HUDEP-2 (cell line): Measurements from ENCODE around the gene TRIM9.

Source experiments
- DNase-seq, 76 experiments: peaks; one replicate each; lab custom pipeline; 2025; ENCODE audit not compliant: unreplicated experiment in 76 of 76; lab: John Stamatoyannopoulos, UW

The TRIM9 gene

DNA sequence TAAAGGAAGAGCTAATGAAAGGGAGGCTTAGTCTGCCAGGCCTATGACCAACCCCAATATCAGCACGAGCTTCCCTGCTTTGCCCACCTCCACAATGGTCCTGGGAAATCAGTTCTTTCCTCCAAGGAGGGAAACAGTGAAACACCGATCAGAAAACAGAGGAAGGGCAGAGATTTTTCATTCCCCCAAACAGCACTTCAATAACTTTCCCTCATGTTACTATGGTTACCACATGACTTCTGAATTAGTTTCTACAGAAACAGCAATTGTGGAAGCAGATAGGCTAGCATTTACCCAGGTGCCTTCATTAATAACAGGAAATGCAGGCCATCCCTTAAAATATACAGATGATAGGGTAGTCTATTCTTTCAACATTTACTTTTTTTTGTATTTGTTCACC lies 35.9 kb downstream of the TRIM9 start:
- no peak for DNase-seq

DNA sequence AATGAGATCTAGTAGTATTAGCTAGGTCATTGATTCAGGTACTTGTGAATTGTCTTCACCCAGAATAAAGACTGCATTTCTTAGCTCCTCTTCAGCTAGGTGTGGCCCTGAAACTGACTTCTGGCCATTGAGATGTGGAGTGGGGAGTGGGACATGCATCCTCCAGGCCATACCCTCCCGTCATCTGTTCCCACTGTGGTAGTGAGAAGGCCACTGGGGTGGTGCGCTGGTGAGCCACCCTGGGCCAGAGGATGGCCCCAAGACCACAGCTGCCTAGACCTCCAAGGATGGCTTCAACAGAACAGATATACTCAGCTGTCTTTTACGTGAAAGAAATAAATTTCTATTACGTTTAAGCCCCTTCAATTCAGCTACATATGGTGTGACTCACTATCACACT lies 36.5 kb downstream of the TRIM9 start:
- DNase-seq: no peak

DNA sequence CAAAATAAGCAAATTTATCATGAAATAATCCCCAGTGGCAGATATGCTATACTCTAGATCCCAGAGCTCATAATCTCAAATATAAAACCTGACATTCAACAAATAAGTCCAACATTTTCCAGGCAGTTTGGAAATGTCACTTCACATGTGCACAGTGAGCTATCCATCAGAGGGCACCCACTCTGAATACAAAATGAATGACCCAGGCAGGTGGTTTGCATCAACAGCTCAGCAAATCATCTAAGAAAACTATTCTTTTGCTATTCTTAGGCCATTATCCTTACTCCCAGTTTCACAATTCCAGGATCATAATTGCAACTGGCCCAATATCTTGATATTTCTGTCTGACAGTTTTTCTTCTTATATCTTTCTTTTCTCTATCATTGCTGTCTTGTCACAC lies 38.5 kb downstream of the TRIM9 start:
- DNase-seq: no peak

DNA sequence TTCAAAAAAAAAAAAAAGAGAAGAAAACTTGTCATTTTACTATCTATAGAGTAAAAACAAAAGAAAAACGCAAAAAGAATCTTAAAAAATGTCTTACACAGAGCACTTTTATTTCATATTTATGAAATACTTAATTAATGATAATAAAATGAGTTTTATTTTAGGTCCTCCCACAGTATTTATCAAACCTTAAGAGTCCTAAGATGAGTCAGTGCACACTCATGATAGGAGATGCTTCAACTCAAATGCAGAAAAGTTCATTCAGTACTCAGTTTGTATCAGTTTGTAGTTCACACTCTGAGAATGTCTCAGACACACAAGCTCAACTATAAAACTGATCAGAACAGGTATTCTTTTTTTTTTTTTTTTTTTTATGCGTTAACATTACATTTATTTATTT lies 41.7 kb downstream of the TRIM9 start:
- DNase-seq: no peak

DNA sequence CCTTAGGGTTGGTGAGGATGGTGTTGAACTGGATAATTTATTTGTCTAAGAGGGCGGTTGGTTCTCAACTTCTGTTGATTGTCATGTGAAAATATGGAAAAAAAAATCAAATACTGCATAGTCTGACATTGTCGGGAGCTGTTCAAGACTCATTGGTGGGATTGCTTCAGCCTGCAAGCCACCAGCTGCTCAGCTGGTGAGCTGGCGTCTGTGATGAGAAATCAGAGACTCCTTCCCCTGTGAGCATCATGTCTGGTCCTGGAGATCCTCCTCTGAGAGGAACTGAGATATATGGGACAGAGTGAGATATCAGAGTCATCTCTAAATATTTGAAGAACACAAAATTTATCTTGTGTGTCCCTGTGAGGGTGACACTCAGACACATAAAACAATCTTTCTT lies 49.9 kb downstream of the TRIM9 start:
- no peak for DNase-seq

DNA sequence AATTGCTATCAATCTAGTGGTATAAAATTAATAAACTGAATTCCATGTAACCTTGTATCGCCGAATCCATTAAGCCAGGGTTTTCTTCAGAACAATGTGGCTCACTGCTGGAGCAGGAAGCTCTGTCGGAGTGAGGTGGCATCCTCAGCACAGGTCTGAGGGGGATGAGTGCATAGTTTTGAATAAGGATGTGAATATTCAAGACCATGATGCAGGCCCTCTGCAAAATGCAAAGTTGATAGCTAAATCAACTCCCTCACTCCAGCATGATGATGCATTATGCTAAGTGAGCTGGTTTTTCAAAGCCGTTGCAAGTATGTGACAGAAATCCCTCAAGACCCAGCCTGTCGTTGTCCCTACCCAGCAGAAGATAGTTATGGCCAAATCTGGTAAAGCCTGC lies 53.0 kb downstream of the TRIM9 start:
- no peak for DNase-seq

DNA sequence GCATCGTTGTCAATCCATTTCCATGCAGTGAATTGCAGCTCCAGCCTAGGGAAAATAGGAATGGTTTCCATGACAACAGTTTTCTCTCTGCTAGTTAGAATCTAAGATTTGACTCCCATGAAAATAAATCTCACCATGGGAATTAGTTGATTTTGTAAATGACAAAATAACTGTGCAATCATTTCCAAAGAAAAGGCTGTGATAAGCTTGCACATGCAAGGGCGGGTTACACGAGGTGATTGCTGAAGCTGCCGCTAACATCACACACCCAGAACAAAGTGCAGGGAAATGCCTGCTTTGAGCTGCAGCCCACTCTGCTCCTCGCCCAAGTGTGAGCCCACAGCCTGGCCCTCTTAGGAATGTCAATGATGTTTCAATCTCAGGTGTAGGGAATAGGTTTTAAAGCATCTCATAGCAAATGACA lies 53.8 kb downstream of the TRIM9 start:
- DNase-seq: no peak

DNA sequence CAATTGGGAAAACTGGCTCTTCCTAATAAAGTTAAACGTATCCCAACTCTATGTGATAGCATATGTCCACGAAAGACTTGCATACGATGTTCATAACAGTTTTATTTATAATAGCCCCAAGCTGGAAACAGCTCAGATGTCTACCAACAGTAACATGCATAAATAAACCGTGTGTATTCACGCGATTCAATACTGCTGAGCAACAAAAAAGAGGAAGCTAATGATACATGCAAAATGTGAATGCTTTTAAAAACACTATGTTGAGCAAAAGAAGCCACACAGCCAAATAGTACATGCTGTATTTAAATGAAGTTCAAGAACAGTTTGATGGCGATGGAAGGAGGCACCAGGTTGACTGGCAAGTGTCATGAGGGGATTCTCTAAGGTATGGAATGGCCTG lies 55.7 kb downstream of the TRIM9 start:
- DNase-seq: no peak

DNA sequence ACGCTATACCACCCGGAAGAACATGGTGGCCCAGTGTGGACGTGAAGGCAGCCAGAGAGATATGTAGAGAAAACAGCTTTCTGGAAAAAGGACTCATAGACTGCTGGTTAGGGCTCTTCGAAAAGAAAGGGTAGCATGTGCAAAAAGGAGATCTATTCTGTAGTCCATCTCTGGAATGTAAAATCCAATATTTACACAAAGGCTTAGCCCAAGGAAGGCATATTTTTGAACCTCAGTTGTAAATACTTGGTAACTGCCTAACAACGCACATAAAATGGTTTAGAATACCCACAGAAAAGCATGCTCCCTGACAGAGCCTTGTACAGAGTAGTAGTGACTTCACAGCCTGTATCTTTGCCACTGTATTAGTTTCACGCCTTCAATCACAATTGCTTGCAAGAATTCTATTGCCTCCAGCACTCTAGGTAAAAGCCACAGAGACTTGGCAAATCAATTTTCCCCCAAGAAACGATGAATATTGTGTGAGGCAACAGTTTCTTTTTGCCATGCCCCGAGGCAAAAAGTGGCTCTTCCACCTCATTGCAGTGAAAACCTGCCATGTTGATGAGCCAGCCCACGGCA lies 59.2 kb downstream of the TRIM9 start:
- no peak for DNase-seq

DNA sequence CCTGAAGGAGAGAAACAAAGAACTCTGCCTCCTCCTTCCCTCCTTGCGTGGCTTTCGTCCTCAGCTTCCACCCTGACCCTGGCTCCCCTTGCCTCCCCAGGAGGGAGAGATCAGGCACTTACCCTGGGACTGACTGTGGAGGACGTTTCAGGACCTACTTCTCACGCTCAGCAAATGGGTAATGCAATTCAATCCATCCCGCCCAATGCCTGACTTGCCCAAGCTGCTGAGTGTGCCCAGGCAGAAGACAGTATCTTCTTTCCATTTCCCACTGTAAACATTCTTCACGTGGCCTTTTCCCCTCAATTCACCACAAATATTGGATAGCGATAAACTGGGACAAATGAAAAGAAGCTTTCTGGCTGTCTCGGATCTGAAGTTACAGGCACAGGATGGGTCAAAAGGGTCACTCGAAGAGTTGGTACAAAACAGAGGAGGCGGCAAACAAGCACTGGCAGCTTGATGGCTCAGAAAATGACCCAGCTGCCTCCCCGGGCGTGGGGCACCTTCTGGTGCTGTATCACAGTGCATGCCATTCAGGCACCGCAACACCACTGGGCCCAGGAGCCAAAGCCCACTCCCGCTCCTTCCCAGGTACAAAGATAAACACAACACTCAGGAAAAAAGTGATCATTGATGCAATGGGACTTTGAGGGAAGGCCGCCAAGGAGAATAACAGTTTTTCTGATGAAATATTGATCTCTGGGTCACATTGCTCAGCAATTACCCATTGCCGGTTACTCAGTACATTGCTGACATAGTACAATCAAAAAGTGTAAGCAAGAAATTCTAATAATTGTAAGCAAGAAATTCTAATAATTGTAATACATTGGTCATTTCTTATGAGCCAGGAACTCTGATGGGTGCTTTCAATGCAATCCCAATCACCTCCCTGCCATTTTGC lies 65.8 kb downstream of the TRIM9 start:
- no peak for DNase-seq

DNA sequence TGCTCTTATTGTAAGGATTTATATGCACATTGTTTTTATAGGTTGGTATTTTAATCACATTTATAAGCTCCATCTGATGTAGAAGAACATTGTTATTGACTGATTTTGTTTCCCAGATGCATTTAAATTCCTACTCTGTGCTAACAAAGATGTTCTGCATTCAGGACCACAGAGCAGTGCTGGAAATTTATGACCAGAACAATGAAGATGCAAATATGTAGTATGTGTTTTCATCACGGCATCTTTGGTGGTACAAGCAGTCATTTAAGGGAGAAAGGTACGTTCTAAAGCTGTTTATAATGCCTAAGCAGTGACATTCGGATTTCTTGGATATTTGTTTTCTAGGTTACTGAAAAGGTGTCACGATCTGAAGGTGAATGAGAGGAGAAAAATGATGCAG lies 66.5 kb downstream of the TRIM9 start:
- no peak for DNase-seq

DNA sequence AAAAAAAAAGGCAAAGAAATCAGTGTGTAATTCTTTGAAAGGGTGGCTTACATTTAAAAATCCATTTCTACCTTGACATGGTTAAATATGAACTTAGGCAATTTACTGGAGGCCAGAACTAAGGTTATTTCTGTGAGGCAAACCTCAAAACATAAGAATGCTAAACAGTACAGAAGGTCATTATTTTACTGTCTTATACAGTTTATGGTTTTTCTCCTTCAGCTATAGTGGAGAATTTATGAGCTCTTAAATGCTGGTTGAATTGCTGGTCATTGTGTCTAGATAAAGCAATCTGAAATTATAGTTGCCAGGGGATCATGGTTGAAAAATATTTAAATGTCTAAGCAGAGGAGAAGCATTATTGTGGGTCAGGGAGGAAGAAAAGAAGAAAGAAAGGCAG lies 70.5 kb downstream of the TRIM9 start:
- DNase-seq: no peak

DNA sequence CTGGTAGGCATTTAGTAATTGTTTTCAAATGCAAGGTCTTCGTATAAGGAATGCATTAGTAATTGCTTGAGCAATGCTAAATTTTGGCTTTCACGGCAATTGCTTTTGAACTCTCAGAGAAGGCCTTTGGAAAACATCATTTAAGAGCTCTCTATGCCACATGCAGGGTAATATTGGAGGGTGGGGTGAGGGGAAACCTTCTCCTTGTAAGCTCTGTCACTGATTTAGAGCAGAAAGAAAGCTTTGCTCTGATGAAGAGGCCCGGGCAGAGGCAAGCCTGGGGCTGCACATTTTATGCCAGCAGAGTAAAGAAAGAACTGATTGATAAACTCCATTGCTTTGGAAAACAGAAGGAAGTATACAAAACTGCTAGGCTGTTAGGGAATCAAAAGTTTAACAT lies 70.9 kb downstream of the TRIM9 start:
- no peak for DNase-seq

DNA sequence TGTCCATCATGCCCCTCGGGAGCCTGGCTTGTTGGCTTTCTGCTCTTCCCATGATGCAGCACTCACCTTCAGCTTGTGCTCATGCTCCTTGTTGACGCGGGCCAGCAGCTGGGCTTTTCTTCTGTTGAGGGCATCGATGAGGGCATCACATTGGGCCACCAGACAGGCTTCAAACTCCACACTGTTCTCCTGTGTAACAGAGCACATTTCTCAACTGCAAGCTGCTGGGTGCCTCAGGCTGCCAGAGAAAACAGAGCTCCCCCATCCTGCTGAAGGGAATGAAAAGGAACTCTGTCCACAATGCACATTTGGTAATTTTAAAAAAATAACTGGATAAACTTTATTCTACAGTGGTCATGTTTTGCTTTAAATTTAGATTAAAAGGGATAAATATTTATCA lies 72.1 kb downstream of the TRIM9 start:
- no peak for DNase-seq

DNA sequence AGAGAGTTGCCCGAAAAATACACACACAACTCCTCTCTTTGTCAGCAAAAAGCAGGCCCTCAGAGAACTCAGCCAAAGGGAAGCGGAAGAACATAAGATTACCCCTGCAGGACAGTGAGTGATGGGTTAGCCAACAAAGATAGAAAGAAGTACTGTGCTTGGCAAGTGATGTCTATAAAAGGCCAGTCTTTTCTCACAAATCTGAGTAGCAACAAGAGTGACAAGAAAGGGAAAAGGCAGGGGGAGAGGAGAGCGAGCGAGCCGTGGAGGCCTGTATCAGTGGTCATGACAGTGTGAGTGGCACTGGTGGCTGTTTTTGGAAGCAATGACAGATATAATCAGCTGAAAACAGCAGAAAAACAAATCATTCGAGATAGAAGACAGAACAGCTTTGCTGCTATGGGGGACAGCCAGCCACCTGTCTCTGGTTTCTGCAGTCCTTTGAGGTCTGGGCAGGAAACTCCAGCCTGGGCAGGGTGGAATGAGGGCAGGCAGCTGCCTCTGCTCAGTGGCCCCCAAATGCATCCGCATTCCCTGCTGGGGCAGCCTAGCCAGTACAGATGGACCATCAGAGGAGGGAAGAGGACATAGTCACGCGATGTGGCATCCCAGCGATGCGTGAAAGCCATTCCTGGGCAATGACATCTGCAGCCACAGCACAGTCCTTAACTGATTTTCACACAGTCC lies 74.7 kb downstream of the TRIM9 start:
- DNase-seq: no peak

DNA sequence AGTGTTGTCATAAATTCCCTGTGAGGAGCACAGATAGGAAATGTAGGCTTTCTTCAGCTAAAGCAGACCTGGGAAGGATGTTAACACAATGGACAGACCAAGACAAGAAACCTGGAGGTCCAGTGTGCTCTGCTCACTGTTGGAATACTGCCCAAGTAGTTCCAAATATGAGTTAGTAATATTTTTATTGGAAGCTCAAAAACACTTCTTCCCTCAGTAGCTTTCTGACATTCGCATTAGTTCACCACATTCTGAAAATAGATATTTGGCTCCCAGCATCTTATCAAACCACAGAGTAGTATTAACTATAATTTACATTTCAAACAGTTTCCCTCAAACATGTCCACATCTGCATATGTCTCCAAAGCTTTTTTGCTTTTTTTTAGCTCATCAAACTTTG lies 75.8 kb downstream of the TRIM9 start:
- no peak for DNase-seq

DNA sequence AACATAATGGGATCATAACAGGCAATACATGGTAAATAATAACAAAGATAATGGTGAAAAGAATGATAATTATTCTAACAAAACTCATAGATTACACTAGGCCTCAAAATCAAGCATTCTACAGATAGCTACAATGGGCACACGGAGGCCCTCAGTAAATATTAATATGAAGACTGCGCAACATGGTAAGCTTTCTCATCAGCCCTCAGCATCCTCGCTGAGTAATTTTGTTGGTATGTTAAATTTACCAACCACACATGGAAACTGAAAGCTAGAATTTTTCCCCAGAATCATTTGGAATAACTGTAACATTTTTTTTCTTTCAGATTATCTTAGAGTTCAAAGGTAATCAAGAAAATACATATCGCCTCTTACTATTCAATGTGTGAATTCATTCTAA lies 76.4 kb downstream of the TRIM9 start:
- DNase-seq: no peak

DNA sequence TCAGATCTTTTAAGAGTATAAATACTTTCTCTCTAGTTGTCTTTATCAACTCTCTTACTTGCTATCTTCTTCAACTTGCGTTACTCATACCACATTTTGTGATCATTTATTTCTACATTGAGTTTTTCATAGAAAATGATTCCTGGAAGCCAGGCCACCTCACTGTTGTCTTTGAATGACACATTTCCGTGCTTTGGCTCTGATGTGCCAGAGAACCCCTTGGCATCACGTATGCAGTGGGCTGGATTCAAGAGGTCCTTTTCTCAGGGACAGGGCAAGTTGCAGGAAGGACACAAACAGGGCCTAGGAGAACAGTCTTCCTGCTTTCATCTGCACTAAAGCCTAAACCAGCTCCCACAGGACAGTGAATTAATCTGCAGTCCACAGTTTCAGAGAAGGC lies 80.3 kb downstream of the TRIM9 start:
- no peak for DNase-seq

DNA sequence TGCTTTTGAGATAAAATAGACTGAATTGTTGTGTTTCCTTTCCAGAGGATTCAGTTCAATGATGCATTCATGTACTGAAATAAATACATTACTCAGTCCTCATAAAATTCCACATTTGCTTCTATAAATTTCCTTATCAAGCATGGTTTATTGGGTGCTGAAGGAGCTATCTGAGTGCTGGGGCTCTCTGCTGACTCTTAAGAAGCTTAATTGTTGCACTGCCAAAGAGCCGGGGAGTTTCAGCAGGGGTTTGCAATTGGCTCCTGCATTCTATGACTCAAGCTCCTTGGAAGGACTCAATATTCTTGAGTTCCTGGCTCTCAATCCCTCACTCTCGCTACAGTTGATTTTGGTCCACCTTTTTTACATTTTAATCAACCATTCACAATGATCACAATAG lies 80.8 kb downstream of the TRIM9 start:
- no peak for DNase-seq

DNA sequence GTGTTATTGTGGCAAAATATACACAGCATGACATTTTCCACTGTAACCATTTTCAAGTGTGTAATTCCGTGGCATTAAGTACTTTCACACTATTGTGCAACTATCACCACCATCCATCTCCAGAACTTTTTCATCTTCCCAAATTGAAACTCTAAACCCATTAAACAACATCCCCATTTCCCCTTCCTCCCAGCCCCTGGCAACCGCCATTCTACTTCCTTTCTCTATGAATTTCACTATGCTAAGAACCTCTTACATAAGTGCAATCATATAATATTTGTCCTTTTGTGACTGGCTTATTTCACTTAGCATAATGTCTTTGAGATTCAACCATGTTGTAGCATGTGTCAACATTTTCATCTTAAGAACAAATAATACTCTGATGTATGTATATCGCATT lies 82.8 kb downstream of the TRIM9 start:
- no peak for DNase-seq

DNA sequence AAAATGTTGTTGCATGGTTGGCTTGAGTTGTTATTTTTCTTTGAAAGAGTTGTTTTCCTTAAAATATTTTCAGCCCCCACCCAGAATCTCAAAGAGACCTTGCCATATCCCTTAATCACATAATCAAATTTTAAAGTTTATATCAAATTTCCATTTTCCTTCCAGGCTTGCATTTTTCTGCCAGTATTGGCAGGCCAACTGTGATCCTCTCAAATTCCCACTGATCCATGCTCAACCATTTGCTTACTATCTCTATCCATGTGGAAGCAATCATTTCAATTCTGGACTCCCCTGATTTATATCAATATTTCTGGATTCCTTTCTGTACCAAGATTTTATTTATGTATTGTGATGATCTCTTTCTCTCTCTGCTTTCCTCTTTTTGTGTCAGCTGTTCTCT lies 86.5 kb downstream of the TRIM9 start:
- DNase-seq: no peak

DNA sequence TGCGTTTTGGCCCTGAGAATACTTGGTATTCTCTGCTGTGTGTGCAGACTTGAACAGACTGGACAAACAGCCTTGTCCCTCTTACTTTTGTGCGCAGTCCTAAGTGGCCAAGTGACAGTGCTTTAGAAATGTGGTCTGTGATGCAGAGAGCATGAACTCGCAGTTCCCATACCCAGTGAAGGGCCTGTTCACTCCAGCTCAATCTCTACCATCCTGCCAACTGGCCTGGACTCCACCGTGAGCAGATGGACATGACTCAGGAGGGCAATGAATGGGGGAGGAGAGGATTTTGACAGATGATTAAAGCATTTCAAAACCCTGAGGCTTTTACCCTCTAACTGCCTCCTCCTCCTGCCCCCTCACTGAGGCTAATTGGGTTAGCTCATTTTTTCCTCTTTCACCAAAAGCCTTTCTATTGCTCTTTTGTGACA lies 88.1 kb downstream of the TRIM9 start:
- peak in 2 of 76 experiments; percentile 2 to 10 for DNase-seq
